Neuronal stem cell (in vitro differentiated cells): ENCODE results near the gene ARAP1.

Source experiments
- DNase-seq: peaks from one replicate; pipeline ENCODE4 v3.0.0-alpha.2; 2013; ENCODE audit warnings: low spot score
- H2AFZ ChIP-seq: one replicate; pipeline ENCODE4 v1.6.1; 2013; ENCODE audit warnings: mild to moderate bottlenecking, low read length, inconsistent platforms
- H2AK5ac ChIP-seq: 2 replicates; pipeline ENCODE4 v1.6.1; 2013; ENCODE audit warnings: low read depth, mild to moderate bottlenecking, inconsistent platforms, low read length, moderate library complexity, mixed read lengths
- H2BK120ac ChIP-seq: 2 replicates; pipeline ENCODE4 v1.6.1; 2013; ENCODE audit warnings: low read depth, mild to moderate bottlenecking, inconsistent platforms, low read length, moderate library complexity, mixed read lengths
- H2BK12ac ChIP-seq: one replicate; pipeline ENCODE4 v1.6.1; 2013; ENCODE audit warnings: low read length, inconsistent platforms
- H2BK15ac ChIP-seq: 2 replicates; pipeline ENCODE4 v1.6.1; 2013; ENCODE audit warnings: mild to moderate bottlenecking, low read length, inconsistent platforms, mixed read lengths
- H2BK5ac ChIP-seq: one replicate; pipeline ENCODE4 v1.6.1; 2013; ENCODE audit warnings: inconsistent platforms, mild to moderate bottlenecking, low read length, moderate library complexity
- H3K14ac ChIP-seq: one replicate; pipeline ENCODE4 v1.6.1; 2013; ENCODE audit warnings: low read length, inconsistent platforms
- H3K18ac ChIP-seq: 2 replicates; pipeline ENCODE4 v1.6.1; 2013; ENCODE audit warnings: low read length, inconsistent platforms
- H3K23ac ChIP-seq: 2 replicates; pipeline ENCODE4 v1.6.1; 2013; ENCODE audit warnings: low read depth, mild to moderate bottlenecking, mixed read lengths, low read length, inconsistent platforms; ENCODE audit not compliant: poor library complexity
- H3K27ac ChIP-seq: replicated peaks from 3 replicates; pipeline ENCODE4 v1.5.1; 2013; ENCODE audit warnings: low read length, inconsistent platforms
- H3K27me3 ChIP-seq, 3 experiments: 2 replicates each; pipeline ENCODE4 v1.6.1; 2013; ENCODE audit warnings: low read length in 3 of 3, mild to moderate bottlenecking in 2 of 3, inconsistent platforms in 1 of 3, low read depth in 1 of 3, mixed read lengths in 1 of 3, moderate library complexity in 1 of 3; ENCODE audit not compliant: control insufficient read depth in 3 of 3, insufficient read depth in 3 of 3
- H3K36me3 ChIP-seq, 2 donors: replicated peaks in 1 of 2; 2 replicates each; pipeline ENCODE4 v1.6.1; 2013; ENCODE audit warnings: low read length in 2 of 2; ENCODE audit not compliant: control insufficient read depth in 2 of 2, insufficient read depth in 2 of 2
- H3K4ac ChIP-seq: 2 replicates; pipeline ENCODE4 v1.6.1; 2013; ENCODE audit warnings: inconsistent platforms, mild to moderate bottlenecking, low read length, moderate library complexity
- H3K4me1 ChIP-seq, 2 donors: 1 replicate in 1 of 2; 2 replicates in 1 of 2; pipeline ENCODE4 v1.6.1; 2013; ENCODE audit warnings: low read length in 2 of 2, low read depth in 1 of 2; ENCODE audit not compliant: control insufficient read depth in 2 of 2, insufficient read depth in 1 of 2
- H3K4me2 ChIP-seq: one replicate; pipeline ENCODE4 v1.6.1; 2013; ENCODE audit warnings: mild to moderate bottlenecking, low read length, inconsistent platforms; ENCODE audit not compliant: insufficient read depth, poor library complexity, severe bottlenecking
- H3K4me3 ChIP-seq, 2 donors: 2 replicates each; pipeline ENCODE4 v1.5.1; 2013; ENCODE audit warnings: low read length in 2 of 2, mild to moderate bottlenecking in 2 of 2, inconsistent platforms in 1 of 2, moderate library complexity in 1 of 2
- H3K79me1 ChIP-seq: one replicate; pipeline ENCODE4 v1.6.1; 2013; ENCODE audit warnings: low read depth, mild to moderate bottlenecking, inconsistent platforms, low read length, moderate library complexity
- H3K9ac ChIP-seq: one replicate; pipeline ENCODE4 v1.6.1; 2013; ENCODE audit warnings: mild to moderate bottlenecking, low read depth, low read length, inconsistent platforms; ENCODE audit not compliant: poor library complexity
- H3K9me3 ChIP-seq, 2 donors: replicated peaks in 1 of 2; 2 replicates each; pipeline versions ENCODE3 to v1.6.1; 2013; ENCODE audit warnings: low read length in 2 of 2, mild to moderate bottlenecking in 2 of 2, inconsistent platforms in 1 of 2, low read depth in 1 of 2, mixed read lengths in 1 of 2, moderate library complexity in 1 of 2; ENCODE audit not compliant: control insufficient read depth in 2 of 2, insufficient read depth in 1 of 2
- H4K8ac ChIP-seq: one replicate; pipeline ENCODE4 v1.6.1; 2013; ENCODE audit warnings: low read depth, mild to moderate bottlenecking, inconsistent platforms, low read length, moderate library complexity
- H4K91ac ChIP-seq: one replicate; pipeline ENCODE4 v1.6.1; 2013; ENCODE audit warnings: low read length, low read depth, mild to moderate bottlenecking, inconsistent platforms; ENCODE audit not compliant: poor library complexity
- WGBS, 2 donors: extraction: QIAGEN DNeasy Blood & Tissue Kit; methylation state at CpG; one replicate each; pipeline ENCODE4 v1.1.7; 2013; ENCODE audit warnings: missing lambda C conversion rate in 2 of 2, mixed read lengths in 1 of 2; ENCODE audit not compliant: insufficient read length in 2 of 2, insufficient replicate concordance in 1 of 2; ENCODE audit errors: extremely low coverage in 2 of 2; 5-methylcytosine and 5-hydroxymethylcytosine counted together

The ARAP1 gene

GRCh38 chr11:72738199-72739141, 13.7 kb downstream of the ARAP1 start:
- peak overlapping the region; percentile 62 for H3K18ac ChIP-seq
- no peak overlapping the region for H2AFZ ChIP-seq
- no peak overlapping the region for H3K4me2 ChIP-seq
- H3K4ac ChIP-seq = no peak overlapping the region
- H3K14ac ChIP-seq = no peak overlapping the region
- H2BK120ac ChIP-seq = no peak overlapping the region
- H3K4me1 ChIP-seq = peaks cover 10 to 14% of the 10 kb centered on the region in 2 donors
- no peak overlapping the region for H2BK12ac ChIP-seq
- H3K27me3 ChIP-seq = no peaks in the 10 kb centered on the region
- peak overlapping the region; percentile 48 for H2BK5ac ChIP-seq
- WGBS, 2 donors = no CpG with 5 or more reads among the region's 11 CpGs
- no peaks in the 10 kb centered on the region for H3K9me3 ChIP-seq
- peaks cover 7% of the 10 kb centered on the region for H3K79me1 ChIP-seq
- H3K36me3 ChIP-seq = no peaks in the 10 kb centered on the region
- no peak overlapping the region for H3K9ac ChIP-seq
- H3K23ac ChIP-seq = peak overlapping the region; percentile 70
- DNase-seq = no peak
- no peak overlapping the region for H3K27ac ChIP-seq
- no peak overlapping the region for H2AK5ac ChIP-seq
- peak overlapping the region in 1 of 2 donors; percentile 53 for H3K4me3 ChIP-seq
- H4K8ac ChIP-seq = no peak overlapping the region
- H2BK15ac ChIP-seq = no peak overlapping the region
- H4K91ac ChIP-seq = peak overlapping the region; percentile 77

GRCh38 chr11:72737336-72737735, 14.9 kb downstream of the ARAP1 start:
- Histone ChIP-seq H2BK120ac (no peak overlapping the region), H3K9me3 (no peaks in the 10 kb centered on the region), H3K27me3 (no peaks in the 10 kb centered on the region), H2AK5ac (no peak overlapping the region), H2BK12ac (no peak overlapping the region), H3K79me1 (peaks cover 5% of the 10 kb centered on the region), H3K4me3 (no peak overlapping the region), H3K4ac (no peak overlapping the region), H4K91ac (no peak overlapping the region), H3K4me2 (no peak overlapping the region), H3K14ac (no peak overlapping the region), H3K36me3 (no peaks in the 10 kb centered on the region), H3K9ac (no peak overlapping the region), H3K27ac (no peak overlapping the region), H2BK15ac (no peak overlapping the region), H3K23ac (no peak overlapping the region), H4K8ac (no peak overlapping the region), H3K4me1 (peaks cover 10 to 14% of the 10 kb centered on the region in 2 donors), H3K18ac (no peak overlapping the region), H2AFZ (no peak overlapping the region), H2BK5ac (no peak overlapping the region)
- no CpG with 5 or more reads among the region's 1 CpG for WGBS, 2 donors
- no peak for DNase-seq

GRCh38 chr11:72736452-72737069, 15.6 kb downstream of the ARAP1 start:
- WGBS, 2 donors = no CpG with 5 or more reads among the region's 5 CpGs
- Histone ChIP-seq H3K27ac (no peak overlapping the region), H3K27me3 (no peaks in the 10 kb centered on the region)

DNA sequence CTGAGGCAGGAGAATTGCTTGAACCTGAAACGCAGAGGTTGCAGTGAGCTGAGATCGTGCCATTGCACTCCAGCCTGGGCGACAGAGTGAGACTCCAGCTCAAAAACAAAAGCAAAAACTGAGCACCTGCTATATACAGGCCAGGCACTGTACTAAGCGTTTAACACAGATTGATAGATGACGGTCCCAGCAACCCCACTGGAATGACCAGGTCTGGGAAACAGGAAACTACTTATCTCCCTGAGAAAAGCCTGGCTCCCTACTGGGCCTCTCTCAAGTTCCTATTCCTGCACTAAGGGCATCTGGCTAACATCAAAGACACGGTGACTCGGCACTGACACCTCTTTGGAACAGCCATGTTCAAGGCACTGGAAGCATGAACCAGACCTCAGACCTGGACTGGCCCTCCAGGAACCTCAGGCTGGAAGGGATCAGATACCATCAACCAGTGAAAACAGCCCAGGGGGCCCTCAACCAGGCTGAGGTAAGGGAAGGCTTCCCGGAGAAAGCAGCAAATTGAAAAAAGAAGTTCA, 16.6 kb downstream of the ARAP1 start:
- no peak overlapping the region for H3K27ac ChIP-seq
- H2BK12ac ChIP-seq = no peak overlapping the region
- DNase-seq = no peak
- peaks cover 5% of the 10 kb centered on the region in 2 donors for H3K4me1 ChIP-seq
- H2AFZ ChIP-seq = no peak overlapping the region
- H3K23ac ChIP-seq = no peak overlapping the region
- no peak overlapping the region for H4K91ac ChIP-seq
- peaks cover 1% of the 10 kb centered on the region for H3K79me1 ChIP-seq
- no peak overlapping the region for H3K18ac ChIP-seq
- H3K9me3 ChIP-seq = no peaks in the 10 kb centered on the region
- no CpG with 5 or more reads among the region's 8 CpGs for WGBS, 2 donors
- H3K36me3 ChIP-seq = no peaks in the 10 kb centered on the region
- H3K27me3 ChIP-seq = no peaks in the 10 kb centered on the region
- H3K14ac ChIP-seq = no peak overlapping the region
- no peak overlapping the region for H3K4me2 ChIP-seq
- H3K4ac ChIP-seq = no peak overlapping the region
- H3K9ac ChIP-seq = no peak overlapping the region
- no peak overlapping the region for H3K4me3 ChIP-seq
- no peak overlapping the region for H2BK120ac ChIP-seq
- no peak overlapping the region for H2AK5ac ChIP-seq
- H2BK5ac ChIP-seq = no peak overlapping the region
- no peak overlapping the region for H2BK15ac ChIP-seq
- no peak overlapping the region for H4K8ac ChIP-seq

More at GRCh38 chr11:72736452-72737069, 15.6 kb downstream of the ARAP1 start:
- no peak overlapping the region for H3K4ac ChIP-seq
- no peak overlapping the region for H4K8ac ChIP-seq
- H2BK12ac ChIP-seq = no peak overlapping the region
- H2BK5ac ChIP-seq = no peak overlapping the region
- H2BK120ac ChIP-seq = no peak overlapping the region
- H2AK5ac ChIP-seq = no peak overlapping the region
- H3K18ac ChIP-seq = no peak overlapping the region
- H3K14ac ChIP-seq = no peak overlapping the region
- H3K36me3 ChIP-seq = no peaks in the 10 kb centered on the region
- H3K4me3 ChIP-seq = no peak overlapping the region
- no peak for DNase-seq
- H3K9ac ChIP-seq = no peak overlapping the region
- H3K4me2 ChIP-seq = no peak overlapping the region
- H3K9me3 ChIP-seq = no peaks in the 10 kb centered on the region
- no peak overlapping the region for H2AFZ ChIP-seq
- no peak overlapping the region for H2BK15ac ChIP-seq
- H4K91ac ChIP-seq = no peak overlapping the region
- H3K23ac ChIP-seq = peak overlapping the region; percentile 2
- H3K4me1 ChIP-seq = peaks cover 8 to 10% of the 10 kb centered on the region in 2 donors
- peaks cover 5% of the 10 kb centered on the region for H3K79me1 ChIP-seq
